Lower lobe of right lung (tissue), 2 donors: ENCODE measurements around the gene PTGS1. TPM values are rescaled to one million over a fixed set of nuclear protein-coding genes. Genes with fewer than 3 reads are reported as not detected.
"Not testable (repeated sequence)": the region's sequence is repeated elsewhere in the genome, so short reads cannot be mapped to it uniquely, and the experiment has no call there.

Experiments used
- ATAC-seq, 2 donors: fragments of 200-7000 bp; cut with Tn5 transposase; one replicate each; pipeline ENCODE4 v1.9.1; 2020 to 2022; ENCODE audit warnings: mild to moderate bottlenecking in 2 of 2, moderate library complexity in 2 of 2
- DNase-seq: peaks from one replicate; pipeline ENCODE4 v3.0.0-alpha.2; 2020
- H3K27ac ChIP-seq: fragments of 200-600 bp; one replicate; pipeline ENCODE4 v1.8.0; 2022
- H3K27me3 ChIP-seq: fragments of 200-600 bp; one replicate; pipeline ENCODE4 v1.8.0; 2022; ENCODE audit warnings: low read depth
- H3K36me3 ChIP-seq: fragments of 200-600 bp; one replicate; pipeline ENCODE4 v1.8.0; 2022; ENCODE audit warnings: mild to moderate bottlenecking
- H3K4me1 ChIP-seq: fragments of 200-600 bp; one replicate; pipeline ENCODE4 v1.8.0; 2022
- H3K4me3 ChIP-seq: fragments of 200-600 bp; one replicate; pipeline ENCODE4 v1.8.0; 2022; ENCODE audit warnings: mild to moderate bottlenecking
- H3K9me3 ChIP-seq: fragments of 200-600 bp; one replicate; pipeline ENCODE4 v1.8.0; 2022
- intact Hi-C: fragments of 100-400 bp; cut with DNase I; formaldehyde crosslinking; loops from one replicate; pipeline ENCODE4 v1.11.0; 2022
- long read RNA-seq: library from polyadenylated mRNA; unstranded; transcript quantifications from one replicate; pipeline ENCODE4 v2.0.0, GENCODE V29; 2021
- total RNA-seq: library from RNA; stranded (reverse); fragmentation: NEBNext Ultra II Directional; extraction: Animal tissue kit (Norgen Biotek cat#: 25700); gene quantifications from one replicate; pipeline ENCODE4 v1.2.1, GENCODE V29; 2021
- TF ChIP-seq, protein P1 (sequence below): fragments of 200-600 bp; IDR thresholded peaks from one replicate; pipeline ENCODE4 v1.8.0; 2022; ENCODE audit warnings: antibody characterized with exemption, mild to moderate bottlenecking
- donor health status: DM: no; HTN: yes; CAD: no; lungs with severe emphysema.

Gene PTGS1
- total RNA-seq: 14.9 TPM
- long read RNA-seq, full-length matches to known transcripts: 8 of 25 reads
- long read RNA-seq, partial matches to known transcripts: 7 of 25 reads
- long read RNA-seq, other reads (novel, unspliced or antisense): 10 of 25 reads

DNA sequence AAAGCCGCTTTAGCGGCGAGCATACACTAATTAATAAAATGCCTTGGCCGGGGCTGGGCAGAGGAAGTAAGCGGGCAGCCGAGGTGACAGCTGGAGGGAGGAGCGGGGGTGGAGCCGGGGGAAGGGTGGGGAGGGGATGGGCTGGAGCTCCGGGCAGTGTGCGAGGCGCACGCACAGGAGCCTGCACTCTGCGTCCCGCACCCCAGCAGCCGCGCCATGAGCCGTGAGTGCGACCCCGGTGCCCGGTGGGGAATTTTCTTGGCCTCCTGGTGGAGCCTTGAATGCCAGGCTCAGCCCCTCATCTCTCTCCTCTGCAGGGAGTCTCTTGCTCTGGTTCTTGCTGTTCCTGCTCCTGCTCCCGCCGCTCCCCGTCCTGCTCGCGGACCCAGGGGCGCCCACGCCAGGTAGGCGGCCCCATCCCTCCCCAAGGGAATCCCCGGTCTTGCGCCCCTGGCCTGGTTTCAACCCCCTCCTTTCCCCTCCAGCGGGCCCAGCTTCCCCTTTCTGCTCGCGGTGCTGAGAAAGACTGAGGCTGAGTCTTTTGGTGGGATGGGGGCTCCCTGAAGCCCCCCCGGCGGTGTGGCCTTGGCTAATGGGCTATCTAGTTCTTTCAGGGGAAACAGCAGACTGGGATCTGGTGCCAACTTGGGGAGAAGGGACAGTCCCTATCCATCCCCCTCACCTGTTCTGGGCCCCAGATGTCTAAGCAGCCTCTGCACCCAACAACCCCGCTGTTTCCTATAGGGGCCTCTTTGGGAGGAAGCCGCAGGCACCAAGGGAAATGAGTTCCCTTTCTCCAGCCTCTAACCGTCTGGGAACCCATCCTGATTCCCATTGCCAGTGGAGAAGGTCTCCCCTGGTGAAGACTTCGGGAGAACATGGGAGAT, at the start of gene PTGS1:
Gene PTGS1, plus strand, starts transcription at position 156 of the 887 bp plus-strand sequence. Its CDS starts 61 bp downstream, at position 217.
- peak; percentile 77 to 79 for ATAC-seq

DNA sequence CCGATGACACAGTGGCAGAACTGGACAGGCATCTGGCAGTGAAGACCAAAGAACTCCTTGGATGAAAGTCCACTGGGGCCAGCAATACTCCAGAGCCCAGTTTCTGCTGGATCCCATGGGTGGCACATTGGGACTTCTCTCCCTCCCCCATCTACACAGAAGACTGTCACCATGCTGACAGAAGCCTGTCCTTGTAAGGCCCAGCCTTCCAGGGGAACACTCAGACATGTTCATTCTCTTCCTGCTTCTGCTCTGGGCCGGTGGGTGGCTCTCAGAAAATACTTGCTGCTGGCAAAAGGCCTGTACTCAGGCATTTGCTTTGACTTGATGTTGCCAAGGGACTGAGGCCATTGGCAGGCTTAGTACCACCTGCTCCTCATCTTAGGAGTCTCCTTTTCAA, 48.3 kb upstream of the PTGS1 start:
- DNase-seq (no peak), ATAC-seq (no peak)
- Histone ChIP-seq H3K27ac (no peak overlapping the region), H3K4me3 (no peak overlapping the region), H3K9me3 (no peaks in the 10 kb centered on the region), H3K36me3 (peaks cover 51% of the 10 kb centered on the region), H3K27me3 (no peaks in the 10 kb centered on the region), H3K4me1 (no peaks in the 10 kb centered on the region)
- TF ChIP-seq, protein P1, sequence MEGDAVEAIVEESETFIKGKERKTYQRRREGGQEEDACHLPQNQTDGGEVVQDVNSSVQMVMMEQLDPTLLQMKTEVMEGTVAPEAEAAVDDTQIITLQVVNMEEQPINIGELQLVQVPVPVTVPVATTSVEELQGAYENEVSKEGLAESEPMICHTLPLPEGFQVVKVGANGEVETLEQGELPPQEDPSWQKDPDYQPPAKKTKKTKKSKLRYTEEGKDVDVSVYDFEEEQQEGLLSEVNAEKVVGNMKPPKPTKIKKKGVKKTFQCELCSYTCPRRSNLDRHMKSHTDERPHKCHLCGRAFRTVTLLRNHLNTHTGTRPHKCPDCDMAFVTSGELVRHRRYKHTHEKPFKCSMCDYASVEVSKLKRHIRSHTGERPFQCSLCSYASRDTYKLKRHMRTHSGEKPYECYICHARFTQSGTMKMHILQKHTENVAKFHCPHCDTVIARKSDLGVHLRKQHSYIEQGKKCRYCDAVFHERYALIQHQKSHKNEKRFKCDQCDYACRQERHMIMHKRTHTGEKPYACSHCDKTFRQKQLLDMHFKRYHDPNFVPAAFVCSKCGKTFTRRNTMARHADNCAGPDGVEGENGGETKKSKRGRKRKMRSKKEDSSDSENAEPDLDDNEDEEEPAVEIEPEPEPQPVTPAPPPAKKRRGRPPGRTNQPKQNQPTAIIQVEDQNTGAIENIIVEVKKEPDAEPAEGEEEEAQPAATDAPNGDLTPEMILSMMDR: no peak
- intact Hi-C loops: no loop called here

More for the DNA sequence above, at the start of gene PTGS1:
- peak; percentile 71 for DNase-seq
- Histone ChIP-seq H3K27me3 (peaks cover 16% of the 10 kb centered on the region), H3K4me3 (peak within 1 kb of the TSS; percentile 59), H3K27ac (peak within 1 kb of the TSS; percentile 46), H3K9me3 (no peaks in the 10 kb centered on the region), H3K4me1 (peaks cover 32% of the 10 kb centered on the region), H3K36me3 (no peaks in the 10 kb centered on the region)
- TF ChIP-seq, protein P1: no peak
- intact Hi-C loops: no loop called here

DNA sequence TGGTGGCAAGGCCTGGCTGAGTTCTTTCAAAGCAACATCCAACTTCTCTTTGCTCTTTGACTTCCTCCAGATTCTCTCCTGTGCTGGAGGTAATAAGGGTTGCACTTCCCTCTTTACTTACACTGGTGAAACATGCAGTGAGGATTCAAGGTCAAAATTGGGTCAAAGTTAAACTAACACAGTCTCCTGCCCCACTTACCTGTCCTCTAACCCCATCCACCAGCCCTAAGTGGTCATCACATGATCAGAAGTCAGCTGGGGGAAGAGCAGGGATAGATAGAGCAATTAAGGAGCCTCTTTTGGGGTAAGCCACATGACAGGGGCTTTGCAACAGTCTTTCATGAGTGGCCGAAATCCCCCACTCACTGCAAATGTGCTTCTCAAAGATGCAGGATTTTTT, 46.2 kb upstream of the PTGS1 start:
- H3K27ac ChIP-seq, DNase-seq, ATAC-seq, H3K9me3 ChIP-seq, intact Hi-C loops, H3K4me3 ChIP-seq, H3K4me1 ChIP-seq, H3K27me3 ChIP-seq: not testable (repeated sequence)
- peaks cover 37% of the 10 kb centered on the region for H3K36me3 ChIP-seq

DNA sequence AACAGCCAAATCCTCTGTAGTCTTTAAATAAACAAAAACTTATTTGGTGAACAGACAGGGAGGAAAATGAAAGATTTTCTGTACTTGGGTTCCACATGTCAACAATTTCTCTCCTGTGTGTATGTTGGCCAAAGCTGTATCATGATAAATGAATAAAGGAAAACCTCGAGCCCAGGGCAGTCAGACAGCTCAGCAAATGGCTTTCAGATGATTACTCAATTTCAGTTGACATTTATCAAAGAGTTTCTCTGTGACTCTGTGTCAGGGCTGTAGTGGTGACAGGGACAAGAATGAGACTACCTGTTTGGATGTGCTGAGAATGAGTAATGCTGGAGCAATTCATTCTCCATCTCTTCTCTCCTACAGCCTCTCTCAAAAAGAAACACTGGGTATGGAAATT, 45.7 kb upstream of the PTGS1 start:
- Histone ChIP-seq H3K36me3 (peaks cover 35% of the 10 kb centered on the region), H3K27me3 (no peaks in the 10 kb centered on the region), H3K4me3 (no peak overlapping the region), H3K27ac (no peak overlapping the region), H3K4me1 (no peaks in the 10 kb centered on the region), H3K9me3 (no peaks in the 10 kb centered on the region)
- TF ChIP-seq, protein P1: no peak
- intact Hi-C loops: no loop called here
- DNase-seq (no peak), ATAC-seq (no peak)

DNA sequence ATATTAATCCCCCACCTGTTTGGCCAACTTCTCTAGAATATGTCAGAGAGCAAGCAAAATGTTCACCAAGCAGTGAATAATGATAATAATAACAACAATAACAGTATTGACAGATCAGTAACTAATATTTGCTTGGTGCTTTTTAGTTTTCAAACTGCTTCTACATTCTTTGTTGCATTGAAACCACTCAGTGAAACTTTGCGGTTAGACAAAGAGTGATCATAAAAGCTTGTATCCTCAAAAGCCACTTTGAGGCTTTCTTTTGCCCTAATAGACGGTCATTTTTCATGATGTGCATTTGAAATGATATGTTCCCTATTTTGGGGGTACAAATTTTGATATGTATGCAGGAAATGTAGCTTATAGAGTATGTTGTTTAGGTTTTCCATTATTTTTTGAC, 43.6 kb upstream of the PTGS1 start:
- Histone ChIP-seq H3K27ac (no peak overlapping the region), H3K9me3 (no peaks in the 10 kb centered on the region), H3K4me1 (no peaks in the 10 kb centered on the region), H3K4me3 (no peak overlapping the region), H3K27me3 (no peaks in the 10 kb centered on the region), H3K36me3 (peaks cover 30% of the 10 kb centered on the region)
- intact Hi-C loops: no loop called here
- TF ChIP-seq, protein P1: no peak
- ATAC-seq (no peak), DNase-seq (no peak)

DNA sequence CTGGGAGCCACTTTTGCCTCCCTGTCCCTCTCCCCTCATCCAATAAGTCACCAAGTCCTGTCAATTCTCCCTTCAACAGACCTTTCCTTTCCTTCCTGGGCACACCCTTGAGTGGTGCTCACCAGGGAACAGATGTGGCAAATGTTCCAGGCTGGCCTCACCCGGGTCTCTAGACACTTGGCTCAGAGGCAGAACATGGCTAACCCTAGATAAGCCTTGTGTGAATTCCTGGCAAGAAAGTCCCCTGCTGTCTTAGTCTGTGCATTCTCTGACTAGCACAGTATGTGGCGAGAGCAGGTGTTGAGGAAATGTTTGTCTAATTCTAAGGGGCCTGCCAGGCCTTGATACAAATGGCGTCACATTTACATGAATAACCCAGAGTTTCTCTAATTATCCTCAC, 41.2 kb upstream of the PTGS1 start:
- TF ChIP-seq, protein P1: no peak
- no peak overlapping the region for H3K27ac ChIP-seq
- no peaks in the 10 kb centered on the region for H3K4me1 ChIP-seq
- ATAC-seq (no peak), DNase-seq (no peak)
- H3K9me3 ChIP-seq: no peaks in the 10 kb centered on the region
- intact Hi-C loops: no loop called here
- H3K4me3 ChIP-seq: no peak overlapping the region
- H3K36me3 ChIP-seq: peaks cover 6% of the 10 kb centered on the region
- H3K27me3 ChIP-seq: no peaks in the 10 kb centered on the region

DNA sequence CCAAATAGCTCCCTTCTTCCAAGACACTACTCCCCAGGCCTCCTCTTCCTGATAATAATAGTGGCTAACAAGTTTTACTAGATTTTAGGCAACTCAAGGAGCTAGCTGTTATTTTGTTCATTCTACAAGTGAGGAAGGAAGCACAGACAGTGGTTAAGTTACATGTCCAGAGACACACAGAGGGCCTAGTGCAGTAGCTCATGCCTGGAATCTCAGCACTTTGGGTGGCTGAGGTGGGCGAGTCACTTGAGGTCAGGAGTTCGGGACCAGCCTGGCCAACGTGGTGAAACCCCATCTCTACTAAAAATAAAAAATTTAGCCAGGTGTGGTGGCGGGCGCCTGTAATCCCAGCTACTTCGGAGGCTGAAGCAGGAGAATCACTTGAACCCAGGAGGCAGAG, 40.4 kb upstream of the PTGS1 start:
- H3K4me3 ChIP-seq, H3K4me1 ChIP-seq, DNase-seq, H3K9me3 ChIP-seq, H3K36me3 ChIP-seq, intact Hi-C loops, ATAC-seq, H3K27me3 ChIP-seq, H3K27ac ChIP-seq: not testable (repeated sequence)
